Activated naive CD8-positive, alpha-beta T cell (primary cell): ENCODE measurements around the gene C9orf40.

Experiments
- H3K27ac Mint-ChIP-seq: one replicate; pipeline ENCODE4 v1.8.0; 2021; ENCODE audit warnings: mixed read lengths
- H3K27me3 Mint-ChIP-seq: one replicate; pipeline ENCODE4 v1.8.0; 2021; ENCODE audit warnings: mixed read lengths
- H3K36me3 Mint-ChIP-seq: one replicate; pipeline ENCODE4 v1.8.0; 2021; ENCODE audit warnings: mixed read lengths
- H3K4me1 Mint-ChIP-seq: one replicate; pipeline ENCODE4 v1.8.0; 2021; ENCODE audit warnings: low read depth, mixed read lengths
- H3K4me3 Mint-ChIP-seq: one replicate; pipeline ENCODE4 v1.8.0; 2021; ENCODE audit warnings: mild to moderate bottlenecking, mixed read lengths
- H3K9me3 Mint-ChIP-seq: one replicate; pipeline ENCODE4 v1.8.0; 2021; ENCODE audit warnings: low read depth, mixed read lengths

The C9orf40 gene, protein sequence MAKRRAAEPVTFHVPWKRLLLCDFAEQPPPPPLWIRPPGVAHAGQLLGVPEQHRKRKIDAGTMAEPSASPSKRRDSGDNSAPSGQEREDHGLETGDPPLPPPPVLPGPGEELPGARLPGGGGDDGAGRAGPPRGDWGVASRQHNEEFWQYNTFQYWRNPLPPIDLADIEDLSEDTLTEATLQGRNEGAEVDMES

DNA sequence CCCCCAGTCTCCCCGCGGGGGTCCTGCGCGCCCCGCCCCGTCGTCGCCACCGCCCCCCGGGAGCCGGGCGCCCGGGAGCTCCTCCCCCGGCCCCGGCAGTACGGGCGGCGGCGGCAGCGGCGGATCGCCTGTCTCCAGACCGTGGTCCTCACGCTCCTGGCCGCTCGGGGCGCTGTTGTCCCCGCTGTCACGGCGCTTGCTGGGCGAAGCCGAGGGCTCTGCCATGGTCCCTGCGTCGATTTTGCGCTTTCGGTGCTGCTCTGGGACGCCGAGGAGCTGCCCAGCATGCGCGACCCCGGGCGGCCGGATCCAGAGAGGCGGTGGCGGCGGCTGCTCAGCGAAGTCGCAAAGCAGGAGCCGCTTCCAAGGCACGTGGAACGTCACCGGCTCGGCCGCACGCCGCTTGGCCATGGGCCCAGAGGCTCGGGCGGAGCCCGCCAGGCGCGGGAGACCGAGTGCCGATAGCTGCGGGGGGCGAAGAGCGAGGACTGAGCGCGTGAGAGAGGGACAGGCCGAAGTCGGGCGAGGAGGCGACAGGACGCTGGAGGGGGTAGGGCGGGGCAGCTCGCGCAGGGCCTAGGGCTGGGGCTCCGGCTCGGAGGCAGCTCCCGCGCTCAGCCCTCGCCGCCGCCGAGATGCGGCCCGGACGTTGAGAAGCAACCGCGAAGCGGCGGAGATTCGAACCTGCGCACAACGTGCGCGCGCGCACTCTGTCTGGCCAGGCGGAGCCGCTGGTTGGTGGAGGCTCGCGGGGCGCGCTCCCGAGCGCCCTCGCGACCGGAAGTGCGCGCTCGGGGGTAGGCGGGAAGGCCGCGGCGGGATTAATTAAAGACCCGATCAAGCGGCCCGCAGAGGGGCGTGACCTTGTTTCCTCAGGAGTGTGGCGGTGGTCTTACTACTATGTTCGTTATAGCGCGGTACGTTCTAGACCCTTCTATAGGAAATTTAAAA, at the start of gene C9orf40:
C9orf40 (minus strand) TSS at position 712 of the 951 bp plus-strand sequence; CDS start at position 411, 301 bp downstream.
- Mint-ChIP-seq H3K36me3 (peaks cover 3% of the 10 kb centered on the region), H3K4me3 (peak within 1 kb of the TSS; percentile 96), H3K9me3 (no peaks in the 10 kb centered on the region), H3K27me3 (no peaks in the 10 kb centered on the region), H3K27ac (peak within 1 kb of the TSS; percentile 90), H3K4me1 (peaks cover 21% of the 10 kb centered on the region)

DNA sequence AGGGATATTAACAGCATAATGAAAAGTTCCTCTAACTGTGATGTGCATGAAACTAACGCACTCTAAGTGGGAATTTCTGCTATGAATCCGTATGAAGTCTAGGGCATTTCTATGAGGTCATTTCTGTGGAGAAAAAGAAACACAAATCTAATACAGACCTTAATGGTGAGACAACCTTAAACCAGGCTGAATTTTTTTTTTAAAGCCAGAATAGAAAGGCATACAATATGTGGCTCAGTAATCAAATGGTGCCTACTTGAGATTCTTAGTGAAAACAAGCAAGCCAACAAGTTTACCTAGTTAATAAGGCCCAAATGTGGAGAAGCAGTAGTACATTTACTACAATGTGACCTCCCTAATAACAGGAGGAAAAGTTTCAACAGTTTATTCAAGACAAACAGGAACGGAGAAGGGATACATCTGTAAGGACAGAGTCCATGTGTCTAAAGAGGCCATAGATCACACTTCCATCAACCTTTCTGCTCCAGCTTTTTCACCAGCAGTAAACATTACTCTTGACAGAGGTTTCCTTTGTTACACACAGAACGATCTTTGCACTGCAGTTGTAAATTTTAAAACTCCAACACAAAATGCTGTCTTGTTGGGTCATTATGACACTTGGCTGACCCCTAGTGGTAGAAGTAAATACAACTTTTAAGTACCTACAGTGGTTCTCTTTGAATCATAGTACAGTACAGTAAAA, 49.2 kb upstream of the C9orf40 start:
- no peaks in the 10 kb centered on the region for H3K9me3 Mint-ChIP-seq
- peaks cover 2% of the 10 kb centered on the region for H3K4me1 Mint-ChIP-seq
- H3K4me3 Mint-ChIP-seq = no peak overlapping the region
- peaks cover 12% of the 10 kb centered on the region for H3K36me3 Mint-ChIP-seq
- no peak overlapping the region for H3K27ac Mint-ChIP-seq
- no peaks in the 10 kb centered on the region for H3K27me3 Mint-ChIP-seq

DNA sequence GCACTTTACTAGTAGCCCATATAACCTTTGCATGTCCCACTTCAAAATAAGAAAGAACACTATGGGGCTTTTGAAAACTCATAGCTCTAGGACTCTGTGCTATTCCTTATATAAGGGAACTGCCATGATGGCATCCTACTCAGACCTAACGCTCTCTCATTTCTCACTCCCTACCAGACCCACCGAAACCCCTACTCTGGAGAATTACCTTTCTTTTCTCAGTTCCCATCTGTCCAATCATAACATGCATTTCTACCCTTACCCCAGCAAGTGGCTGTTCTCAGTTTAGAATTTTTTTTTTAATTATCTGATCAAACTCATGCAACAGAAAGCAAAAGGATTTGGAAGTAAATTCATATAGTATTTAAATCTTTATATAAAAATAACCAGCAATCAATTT, 48.1 kb upstream of the C9orf40 start:
- Mint-ChIP-seq H3K9me3 (no peaks in the 10 kb centered on the region), H3K36me3 (peaks cover 17% of the 10 kb centered on the region), H3K4me1 (peaks cover 2% of the 10 kb centered on the region), H3K4me3 (no peak overlapping the region), H3K27ac (no peak overlapping the region), H3K27me3 (no peaks in the 10 kb centered on the region)

DNA sequence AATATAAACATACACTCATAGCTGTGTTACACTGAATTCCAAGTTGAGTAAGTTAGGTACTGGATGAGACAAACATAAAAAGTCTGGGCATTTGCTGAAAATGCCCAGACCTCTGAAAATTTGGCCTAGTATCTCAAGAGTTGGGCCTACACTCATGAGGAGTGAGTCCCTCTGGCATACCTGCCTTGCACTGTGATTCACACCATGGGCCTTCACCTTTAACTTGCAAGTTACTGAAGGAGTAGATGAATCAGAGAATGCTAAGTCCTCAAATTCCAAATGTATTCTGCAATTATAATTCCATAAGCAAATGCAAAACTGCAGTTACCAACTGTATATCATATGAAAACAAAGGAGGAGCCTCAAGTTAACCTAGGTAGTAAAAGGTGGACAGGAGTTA, 32.3 kb upstream of the C9orf40 start:
- Mint-ChIP-seq H3K9me3 (no peaks in the 10 kb centered on the region), H3K4me3 (no peak overlapping the region), H3K27me3 (no peaks in the 10 kb centered on the region), H3K4me1 (no peaks in the 10 kb centered on the region), H3K27ac (no peak overlapping the region), H3K36me3 (peaks cover 27% of the 10 kb centered on the region)

DNA sequence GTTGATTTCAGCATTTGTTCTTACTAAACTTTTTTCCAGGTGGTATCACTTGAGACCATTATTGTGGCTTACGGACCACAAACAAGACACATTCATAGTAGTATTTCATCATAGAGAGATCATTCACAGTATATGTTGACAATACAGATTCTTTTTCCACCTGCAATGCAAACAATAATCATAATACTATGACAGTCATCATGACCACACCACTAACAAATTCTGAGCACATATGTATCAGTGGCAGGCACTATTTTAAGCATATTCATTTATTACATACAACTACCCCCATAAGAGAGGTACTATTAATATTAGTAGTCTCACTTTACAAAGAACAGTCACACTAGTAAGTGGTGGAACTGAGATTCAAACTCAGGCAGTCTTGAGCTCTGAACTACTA, 31.0 kb upstream of the C9orf40 start:
- Mint-ChIP-seq H3K9me3 (no peaks in the 10 kb centered on the region), H3K4me3 (no peak overlapping the region), H3K27me3 (no peaks in the 10 kb centered on the region), H3K27ac (no peak overlapping the region), H3K4me1 (no peaks in the 10 kb centered on the region), H3K36me3 (peaks cover 32% of the 10 kb centered on the region)

DNA sequence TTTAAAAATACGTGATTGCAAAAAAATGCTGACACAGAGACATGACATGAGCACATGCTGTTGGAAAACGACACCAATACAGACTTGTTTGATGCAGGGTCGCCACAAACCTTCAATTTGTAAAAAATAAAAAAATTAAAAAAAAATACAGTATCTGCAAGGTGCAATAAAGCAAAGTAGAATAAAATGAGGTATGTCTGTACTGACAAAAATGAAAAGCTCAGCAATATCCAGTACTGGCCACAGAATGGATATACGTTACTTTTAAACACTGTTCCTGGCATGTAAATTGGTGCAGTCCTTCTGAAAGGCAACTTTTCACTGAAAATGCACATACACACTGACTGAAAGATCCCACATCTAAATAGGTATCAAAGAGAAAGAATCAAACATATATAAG, 27.1 kb upstream of the C9orf40 start:
- Mint-ChIP-seq H3K27me3 (no peaks in the 10 kb centered on the region), H3K9me3 (peaks cover 10% of the 10 kb centered on the region), H3K4me1 (no peaks in the 10 kb centered on the region), H3K4me3 (no peak overlapping the region), H3K27ac (no peak overlapping the region), H3K36me3 (peaks cover 35% of the 10 kb centered on the region)

DNA sequence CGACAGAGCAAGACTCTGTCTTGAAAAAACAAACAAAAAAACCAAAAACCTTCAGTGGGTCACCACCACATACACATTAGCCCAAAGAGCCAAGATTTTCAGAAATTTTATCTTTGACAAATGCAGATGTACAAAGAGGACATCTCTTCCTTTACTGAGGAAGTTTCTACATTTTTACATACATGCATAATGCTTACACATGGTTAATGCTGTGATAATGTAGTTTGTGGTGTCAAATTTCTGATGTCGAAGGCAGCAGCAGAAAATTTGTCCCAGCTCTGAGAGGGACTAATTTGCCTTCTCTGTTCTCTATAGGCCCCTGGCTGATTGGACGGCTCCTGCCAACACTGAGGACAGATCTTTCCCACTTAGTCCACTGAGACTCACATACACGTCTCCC, 24.6 kb upstream of the C9orf40 start:
- no peaks in the 10 kb centered on the region for H3K27me3 Mint-ChIP-seq
- peaks cover 34% of the 10 kb centered on the region for H3K36me3 Mint-ChIP-seq
- no peaks in the 10 kb centered on the region for H3K4me1 Mint-ChIP-seq
- no peak overlapping the region for H3K27ac Mint-ChIP-seq
- H3K9me3 Mint-ChIP-seq = peaks cover 10% of the 10 kb centered on the region
- no peak overlapping the region for H3K4me3 Mint-ChIP-seq

DNA sequence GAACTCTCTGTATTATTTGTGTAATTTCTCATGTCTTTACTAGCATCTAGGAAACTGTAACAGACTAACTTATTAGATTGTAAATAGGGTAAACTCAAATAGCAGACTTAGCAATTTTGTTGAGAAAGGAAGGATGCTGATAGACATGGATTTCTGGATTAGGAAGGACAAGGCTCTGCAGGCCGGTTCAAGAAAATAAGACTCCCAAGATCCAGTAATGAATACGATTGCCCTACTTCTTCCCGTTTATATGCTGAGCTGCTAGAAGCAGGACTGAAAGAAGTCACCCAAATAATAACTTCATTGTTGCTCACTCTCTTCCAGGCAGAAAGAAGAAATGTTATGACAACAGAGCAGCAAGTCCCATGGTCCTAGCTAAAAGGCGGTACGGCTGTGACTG, 22.8 kb upstream of the C9orf40 start:
- H3K4me3 Mint-ChIP-seq = no peak overlapping the region
- no peaks in the 10 kb centered on the region for H3K4me1 Mint-ChIP-seq
- H3K36me3 Mint-ChIP-seq = peaks cover 35% of the 10 kb centered on the region
- no peak overlapping the region for H3K27ac Mint-ChIP-seq
- peaks cover 10% of the 10 kb centered on the region for H3K9me3 Mint-ChIP-seq
- H3K27me3 Mint-ChIP-seq = no peaks in the 10 kb centered on the region

DNA sequence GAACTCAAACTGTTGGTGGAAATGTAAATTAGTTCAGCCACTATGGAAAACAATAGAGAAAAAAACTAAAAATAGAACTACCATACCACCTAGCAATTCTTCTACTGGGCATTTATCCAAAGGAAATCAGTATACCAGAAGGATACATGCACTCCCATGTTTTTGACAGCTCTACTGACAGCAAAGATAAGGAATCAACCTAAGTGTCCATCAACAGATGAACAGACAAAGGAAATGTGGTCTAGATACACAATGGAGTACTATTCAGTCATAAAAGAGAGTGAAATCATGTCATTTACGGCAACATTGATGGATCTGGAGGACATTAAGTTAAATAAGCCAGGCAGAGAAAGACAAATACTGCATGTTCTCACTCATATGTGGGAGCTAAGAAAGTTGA, 21.8 kb upstream of the C9orf40 start:
- no peak overlapping the region for H3K4me3 Mint-ChIP-seq
- peaks cover 10% of the 10 kb centered on the region for H3K9me3 Mint-ChIP-seq
- H3K4me1 Mint-ChIP-seq = no peaks in the 10 kb centered on the region
- no peak overlapping the region for H3K27ac Mint-ChIP-seq
- peaks cover 31% of the 10 kb centered on the region for H3K36me3 Mint-ChIP-seq
- H3K27me3 Mint-ChIP-seq = no peaks in the 10 kb centered on the region

DNA sequence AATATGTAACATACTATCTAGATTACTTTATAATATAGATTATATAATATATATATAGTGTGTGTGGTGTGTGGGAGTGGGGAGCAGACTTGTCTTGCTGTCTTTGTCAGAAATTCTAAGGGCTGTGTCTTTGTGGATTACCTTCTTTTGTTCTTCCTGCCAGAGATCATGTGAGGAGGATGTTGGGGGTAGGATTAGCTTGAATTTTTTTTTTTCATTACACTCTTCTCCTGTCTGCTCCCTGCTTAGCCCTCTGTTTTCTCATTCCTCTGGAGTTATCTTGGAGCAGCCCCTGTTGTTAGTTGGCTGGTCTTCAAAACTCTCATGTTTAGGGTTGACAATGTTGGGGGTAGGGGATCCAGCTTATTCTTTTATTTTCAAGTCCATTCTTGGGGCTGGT, 21.0 kb upstream of the C9orf40 start:
- Mint-ChIP-seq H3K4me3 (no peak overlapping the region), H3K27me3 (no peaks in the 10 kb centered on the region), H3K36me3 (peaks cover 28% of the 10 kb centered on the region), H3K27ac (no peak overlapping the region), H3K9me3 (peaks cover 10% of the 10 kb centered on the region), H3K4me1 (no peaks in the 10 kb centered on the region)

DNA sequence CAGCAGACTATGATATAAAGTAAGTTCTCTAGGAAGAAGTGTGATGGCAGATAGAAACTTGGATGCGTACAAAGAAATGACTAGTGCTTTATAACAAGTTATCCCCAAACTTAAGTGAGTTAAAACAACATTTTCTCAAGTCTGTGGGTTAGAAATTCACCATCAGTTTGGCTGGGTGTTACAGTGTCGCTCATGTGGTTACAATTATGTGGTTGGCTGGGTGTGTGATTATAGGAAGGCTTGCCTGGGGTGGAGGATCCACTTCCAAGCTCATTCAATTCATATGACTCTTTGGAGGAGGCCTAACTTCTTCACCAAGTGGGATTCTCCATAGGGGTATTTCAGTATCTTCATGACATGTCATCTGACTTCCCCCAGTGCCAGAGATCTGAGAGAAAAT, 10.3 kb upstream of the C9orf40 start:
- H3K4me1 Mint-ChIP-seq = no peaks in the 10 kb centered on the region
- H3K27me3 Mint-ChIP-seq = no peaks in the 10 kb centered on the region
- no peak overlapping the region for H3K27ac Mint-ChIP-seq
- peaks cover 24% of the 10 kb centered on the region for H3K9me3 Mint-ChIP-seq
- no peak overlapping the region for H3K4me3 Mint-ChIP-seq
- peaks cover 26% of the 10 kb centered on the region for H3K36me3 Mint-ChIP-seq

DNA sequence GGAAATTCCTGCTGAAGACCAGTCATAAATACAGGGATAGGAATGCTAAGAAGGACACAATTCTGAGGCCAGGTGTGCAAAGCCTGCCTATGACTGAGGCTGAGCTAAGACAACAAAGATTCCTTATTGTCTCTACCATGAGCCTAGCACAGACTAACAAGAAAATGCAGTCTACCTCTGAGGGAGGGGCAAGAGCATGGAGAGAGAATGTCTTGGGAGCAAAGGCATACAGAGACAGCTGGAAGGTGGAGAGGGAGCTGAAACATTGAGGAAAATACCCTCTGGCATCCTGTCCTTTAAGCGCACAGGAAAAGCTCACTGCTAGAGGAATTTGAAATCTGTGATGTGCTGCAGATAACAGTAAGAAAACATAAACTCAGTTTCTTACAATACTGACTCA, 8.8 kb upstream of the C9orf40 start:
- H3K4me3 Mint-ChIP-seq = no peak overlapping the region
- no peaks in the 10 kb centered on the region for H3K27me3 Mint-ChIP-seq
- H3K4me1 Mint-ChIP-seq = no peaks in the 10 kb centered on the region
- H3K36me3 Mint-ChIP-seq = peaks cover 25% of the 10 kb centered on the region
- H3K9me3 Mint-ChIP-seq = peaks cover 24% of the 10 kb centered on the region
- no peak overlapping the region for H3K27ac Mint-ChIP-seq

DNA sequence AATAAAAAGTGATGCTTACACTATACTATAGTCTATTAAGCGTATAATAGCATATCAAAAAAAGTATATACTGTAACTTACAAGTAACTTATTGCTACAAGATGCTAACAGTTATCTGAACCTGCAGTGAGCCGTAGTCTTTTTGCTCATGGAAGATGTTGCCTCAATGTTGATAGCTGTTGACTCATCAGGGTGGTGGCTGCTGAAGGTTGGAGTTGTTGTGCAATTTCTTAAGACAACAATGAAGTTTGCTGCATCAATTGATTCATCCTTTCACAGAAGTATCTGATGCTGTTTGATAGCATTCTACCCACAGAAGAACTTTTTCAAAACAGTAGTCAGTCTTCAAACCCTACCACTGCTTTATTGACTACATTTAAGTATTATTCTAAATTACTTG, 7.8 kb upstream of the C9orf40 start:
- Mint-ChIP-seq H3K36me3 (peaks cover 22% of the 10 kb centered on the region), H3K9me3 (peaks cover 22% of the 10 kb centered on the region), H3K4me1 (no peaks in the 10 kb centered on the region), H3K4me3 (no peak overlapping the region), H3K27me3 (no peaks in the 10 kb centered on the region), H3K27ac (no peak overlapping the region)

DNA sequence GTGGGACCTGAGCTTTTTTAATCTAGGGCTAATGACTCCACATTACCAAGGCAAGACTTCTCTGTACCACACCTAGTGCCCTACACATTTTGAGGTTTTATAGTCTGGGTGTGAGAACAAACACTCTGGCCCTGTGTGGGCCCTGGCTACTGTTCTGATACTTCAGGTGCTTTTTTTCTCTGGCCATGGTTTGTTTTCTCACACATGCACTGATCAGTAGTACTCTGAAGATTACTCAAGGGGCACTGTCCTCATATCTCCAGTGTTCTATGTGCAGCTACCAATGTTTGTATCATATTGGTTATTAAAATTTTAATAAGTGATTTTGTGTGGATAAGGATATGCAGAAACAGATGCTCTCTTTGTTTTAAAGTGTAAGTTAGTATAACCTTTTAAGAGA, 5.9 kb upstream of the C9orf40 start:
- H3K36me3 Mint-ChIP-seq = peaks cover 16% of the 10 kb centered on the region
- H3K27ac Mint-ChIP-seq = no peak overlapping the region
- H3K27me3 Mint-ChIP-seq = no peaks in the 10 kb centered on the region
- H3K4me3 Mint-ChIP-seq = no peak overlapping the region
- peaks cover 4% of the 10 kb centered on the region for H3K4me1 Mint-ChIP-seq
- peaks cover 14% of the 10 kb centered on the region for H3K9me3 Mint-ChIP-seq

DNA sequence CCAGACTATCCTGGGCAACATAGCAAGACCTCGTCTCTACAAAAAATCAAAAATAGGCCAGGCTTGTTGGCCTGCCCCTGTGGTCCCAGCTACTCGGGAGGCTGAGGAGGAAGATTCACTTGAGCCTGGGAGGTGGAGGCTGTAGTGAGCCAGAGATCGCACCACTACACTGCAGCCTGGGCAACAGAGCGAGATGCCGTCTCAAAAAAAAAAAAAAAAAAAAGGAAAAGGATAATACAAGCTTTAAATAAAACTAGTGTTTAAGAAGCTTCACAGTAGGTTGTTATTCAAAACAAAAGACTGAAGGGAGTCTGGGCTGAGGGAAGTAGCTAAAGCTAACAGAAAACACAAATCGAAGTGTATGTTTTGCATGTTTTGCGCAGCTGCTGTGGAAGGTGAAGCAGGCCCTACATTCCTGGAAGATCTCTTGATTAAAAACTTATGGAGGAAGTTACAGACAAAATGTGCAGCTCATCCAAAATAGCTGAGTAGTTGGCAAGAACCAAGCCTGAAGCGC, 581 bp upstream of the C9orf40 start:
- no peaks in the 10 kb centered on the region for H3K36me3 Mint-ChIP-seq
- no peaks in the 10 kb centered on the region for H3K9me3 Mint-ChIP-seq

More for the DNA sequence above, 581 bp upstream of the C9orf40 start:
- Mint-ChIP-seq H3K4me3 (peak overlapping the region; percentile 89), H3K27ac (peak overlapping the region; percentile 90), H3K4me1 (peaks cover 21% of the 10 kb centered on the region), H3K27me3 (no peaks in the 10 kb centered on the region)
